GM12878 (cell line): ENCODE measurements around the gene UACA. TPM values are rescaled to one million over a fixed set of nuclear protein-coding genes. Genes with fewer than 3 reads are reported as not detected.

Experiments used
- ATAC-seq: fragments of 200-7000 bp; cut with Tn5 transposase; 3 replicates; pipeline ENCODE4 v1.9.1; 2020; ENCODE audit warnings: mild to moderate bottlenecking, moderate library complexity
- BruUV-seq: library from RNA; stranded (reverse); fragments of 400-500 nt; replicated peaks from 2 replicates; lab custom pipeline; 2021; lab: Mats Ljungman, UMichigan
- CTCF ChIA-PET: fragments of 300-600 bp; sonication (Branson Sonifier 250); formaldehyde crosslinking; extraction: SDS; loops from one replicate; lab custom pipeline; 2021; ENCODE audit warnings: inconsistent platforms; lab: Yijun Ruan, JAX
- POLR2A ChIA-PET: fragments of 350-600 bp; formaldehyde crosslinking; extraction: SDS; loops from one replicate; lab custom pipeline; 2021; ENCODE audit warnings: inconsistent platforms; lab: Charles Lee
- RAD21 ChIA-PET: fragments of 300-600 bp; sonication (Branson Sonifier 250); formaldehyde crosslinking; loops from one replicate; lab custom pipeline; 2023; ENCODE audit warnings: antibody characterized with exemption; ENCODE audit not compliant: unreplicated experiment; lab: Charles Lee
- SMC1A ChIA-PET: fragments of 300-600 bp; sonication (Branson Sonifier 250); formaldehyde crosslinking; loops from one replicate; lab custom pipeline; 2023; ENCODE audit not compliant: unreplicated experiment, uncharacterized antibody; lab: Charles Lee
- DNase-seq: peaks from one replicate; pipeline ENCODE4 v3.0.0-alpha.2; 2011; ENCODE audit warnings: low read depth, low spot score
- FAIRE-seq: peaks from 3 replicates; lab custom pipeline; 2011; peaks lifted over from hg19 to GRCh38; lab: Jason Lieb, UNC
- H2AFZ ChIP-seq: 2 replicates; pipeline ENCODE4 v1.6.0; 2011; ENCODE audit warnings: low read depth, low read length, control low read depth; ENCODE audit not compliant: control insufficient read depth
- H3K27ac ChIP-seq: 2 replicates; pipeline ENCODE4 v1.5.1; 2011; ENCODE audit warnings: control low read depth; ENCODE audit not compliant: control insufficient read depth, insufficient read depth
- H3K27me3 ChIP-seq, 2 experiments: replicated peaks in 1 of 2; 2 replicates each; pipeline versions ENCODE4 v1.6.0 to v1.6.1; 2011; ENCODE audit warnings: low read length in 1 of 2; ENCODE audit not compliant: control insufficient read depth in 2 of 2, insufficient read depth in 2 of 2
- H3K36me3 ChIP-seq, 2 experiments: 2 replicates each; pipeline ENCODE4 v1.5.1; 2011; ENCODE audit warnings: low read length in 1 of 2; ENCODE audit not compliant: control insufficient read depth in 2 of 2, insufficient read depth in 2 of 2
- H3K4me1 ChIP-seq: 2 replicates; pipeline ENCODE4 v1.6.1; 2011; ENCODE audit warnings: mild to moderate bottlenecking, low read length, moderate library complexity, mixed read lengths; ENCODE audit not compliant: control insufficient read depth, insufficient read depth
- H3K4me2 ChIP-seq: 2 replicates; pipeline ENCODE4 v1.6.0; 2011; ENCODE audit warnings: control low read depth; ENCODE audit not compliant: control insufficient read depth, insufficient read depth
- H3K4me3 ChIP-seq: fragments of 200-600 bp; sonication (generic); 2 replicates; pipeline ENCODE4 v1.5.1; 2016
- H3K79me2 ChIP-seq: 2 replicates; pipeline ENCODE4 v1.6.0; 2011; ENCODE audit warnings: low read length; ENCODE audit not compliant: control insufficient read depth, insufficient read depth
- H3K9ac ChIP-seq: 2 replicates; pipeline ENCODE4 v1.8.0; 2011; ENCODE audit warnings: low read length, control low read depth, mixed read lengths; ENCODE audit not compliant: control insufficient read depth, insufficient read depth
- H3K9me3 ChIP-seq: replicated peaks from 3 replicates; pipeline ENCODE4 v1.5.1; 2011; ENCODE audit warnings: mild to moderate bottlenecking, low read length; ENCODE audit not compliant: control insufficient read depth, insufficient read depth
- H4K20me1 ChIP-seq: 2 replicates; pipeline ENCODE4 v1.6.0; 2011; ENCODE audit not compliant: control insufficient read depth, insufficient read depth
- CBFB ChIP-seq: IDR thresholded peaks from 2 replicates; pipeline ENCODE4 v1.6.1; 2016; ENCODE audit warnings: antibody characterized with exemption, low read depth
- CREB1 ChIP-seq: IDR thresholded peaks from 2 replicates; pipeline ENCODE4 v1.6.1; 2012; ENCODE audit warnings: low read depth, mild to moderate bottlenecking, inconsistent platforms
- HCFC1 ChIP-seq: fragments of 150-350 bp; IDR thresholded peaks from 2 replicates; pipeline ENCODE4 v1.6.1; 2014; ENCODE audit warnings: low read length
- LARP7 ChIP-seq: fragments of 450-650 bp; IDR thresholded peaks from 2 replicates; pipeline ENCODE4 v1.6.1; 2017; ENCODE audit warnings: mild to moderate bottlenecking
- RFX5 ChIP-seq: IDR thresholded peaks from 2 replicates; pipeline ENCODE4 v1.6.1; 2011; ENCODE audit warnings: low read depth, low read length, improper control_type of control experiment
- SKIL ChIP-seq: fragments of 450-650 bp; IDR thresholded peaks from 2 replicates; pipeline ENCODE4 v1.6.1; 2017; ENCODE audit warnings: mild to moderate bottlenecking, low read depth, inconsistent platforms; ENCODE audit not compliant: poor library complexity, severe bottlenecking
- WRNIP1 ChIP-seq: IDR thresholded peaks from 2 replicates; pipeline ENCODE4 v1.6.1; 2011; ENCODE audit warnings: low read depth, low read length, improper control_type of control experiment, borderline replicate concordance
- ZBTB33 ChIP-seq: fragments of 450-650 bp; IDR thresholded peaks from 2 replicates; pipeline ENCODE4 v1.6.1; 2017; ENCODE audit warnings: mild to moderate bottlenecking
- ZBTB4 ChIP-seq: fragments of 450-650 bp; formaldehyde crosslinking; IDR thresholded peaks from 2 replicates; pipeline ENCODE4 v1.4.0; 2022; ENCODE audit warnings: mild to moderate bottlenecking, moderate library complexity
- ZNF384 ChIP-seq: IDR thresholded peaks from 2 replicates; pipeline ENCODE4 v1.6.1; 2012; ENCODE audit warnings: low read depth, mild to moderate bottlenecking, low read length, improper control_type of control experiment, borderline replicate concordance
- WGBS: methylation state at CpG from one replicate; pipeline ENCODE4 v1.1.6; 2016; ENCODE audit warnings: low lambda C conversion rate; ENCODE audit not compliant: insufficient replicate concordance, insufficient coverage; ENCODE audit errors: missing lambda C conversion rate; 5-methylcytosine and 5-hydroxymethylcytosine counted together
- in situ Hi-C: fragments of 300-500 bp; cut with MboI; formaldehyde crosslinking; loops from 9 replicates; pipeline ENCODE4 v1.14.3; 2018; ENCODE audit warnings: mixed read lengths
- intact Hi-C: fragments of 100-400 bp; cut with micrococcal nuclease; formaldehyde crosslinking; loops from one replicate; pipeline ENCODE4 v1.14.2; 2022; ENCODE audit not compliant: unreplicated experiment
- polyA plus RNA-seq, 11 experiments: library from polyadenylated mRNA; depleted of rRNA in 4 of 11; unstranded in 6 of 11; stranded (reverse) in 5 of 11; fragments of >200 nt; fragmentation: Nextera tagmentation in 4 of 11; fragmentation: Illumina TruSeq in 1 of 11; extraction: Ambion mirVana in 4 of 11; extraction: Trizol in 1 of 11; gene quantifications; 1 replicate in 1 of 11; 2 replicates in 10 of 11; pipeline versions ENCODE4 v1.2.1 to v1.2.3, GENCODE V29; 2011 to 2016; ENCODE audit warnings: inconsistent platforms in 2 of 11, missing spikeins in 2 of 11, low read depth in 1 of 11
- total RNA-seq, 4 experiments: library from RNA; depleted of rRNA in 3 of 4; stranded (reverse); fragments of >200 nt in 3 of 4; fragmentation: Illumina TruSeq in 1 of 4; extraction: Trizol in 1 of 4; gene quantifications; 2 replicates each; pipeline versions ENCODE4 v1.2.1 to v1.2.3, GENCODE V29; 2013 to 2021

UACA gene
- total and polyA plus RNA-seq, 10 of the 15 experiments (the other 5 are each of a cell fraction or from before 2014, with no cell fraction given) = 0.30 to 4.0 (median 2.0) TPM

- ATAC-seq = no peak
- ChIA-PET CTCF (no interaction called here), SMC1A (interaction anchor here (0.6 to 1.4 kb wide), 3 partner anchors 11 to 1676 kb away, joined by 3 to 7 read pairs (median 4); no protein-coding TSS in a partner anchor), POLR2A (interaction anchor here (0.6 kb wide), 1 partner anchor 1374 kb away, joined by 3 read pairs; no protein-coding TSS in a partner anchor), RAD21 (no interaction called here)
- in situ Hi-C loops = no loop called here
- TF ChIP-seq ZNF384 (no peak), ZBTB4 (CRISPR knock-in tag) (no peak), RFX5 (no peak), HCFC1 (no peak), SKIL (no peak), CREB1 (no peak), ZBTB33 (no peak), LARP7 (no peak), CBFB (no peak), WRNIP1 (no peak)
- DNase-seq = no peak
- Histone ChIP-seq H3K4me3 (no peak overlapping the region), H2AFZ (peak overlapping the region; percentile 83), H3K9ac (no peak overlapping the region), H3K27ac (no peak overlapping the region; the same call in 1 of the 2 replicates), H4K20me1 (no peaks in the 10 kb centered on the region), H3K36me3 (no peaks in the 10 kb centered on the region), H3K9me3 (no peaks in the 10 kb centered on the region), H3K79me2 (no peaks in the 10 kb centered on the region), H3K4me1 (peaks cover 3% of the 10 kb centered on the region; the same call in 1 of the 2 replicates), H3K27me3 (peaks cover 0 to under 1% of the 10 kb centered on the region in 2 experiments; a peak in 1 of 4 replicates), H3K4me2 (no peak overlapping the region; the same call in 1 of the 2 replicates)
- FAIRE-seq = no peak
- intact Hi-C loops = no loop called here
- no TSS peak for BruUV-seq
- WGBS = 42% methylated on average over 3 of the region's 3 CpGs
Measured at GRCh38 chr15:70767667-70768066, 4.3 kb upstream of the UACA start.
